Tibial nerve (tissue), 4 donors: ENCODE measurements around the gene HOMER3.

ENCODE experiments used
- CTCF ChIP-seq, 5 experiments: fragments of 200-600 bp in 3 of 5; fragments of 450-650 bp in 2 of 5; sonication (generic) in 3 of 5; IDR thresholded peaks; one replicate each; pipeline ENCODE4 v1.5.1; 2016 to 2019; ENCODE audit warnings: antibody characterized with exemption in 5 of 5, mild to moderate bottlenecking in 3 of 5, moderate library complexity in 2 of 5
- EP300 ChIP-seq, 2 donors: sonication (generic); formaldehyde crosslinking; IDR thresholded peaks; one replicate each; pipeline ENCODE4 v1.6.1; 2017; ENCODE audit warnings: antibody characterized with exemption in 2 of 2, mild to moderate bottlenecking in 1 of 2
- POLR2A ChIP-seq, 2 donors: fragments of 450-650 bp; IDR thresholded peaks; one replicate each; pipeline ENCODE4 v1.6.1; 2017; ENCODE audit warnings: antibody characterized with exemption in 2 of 2, mild to moderate bottlenecking in 2 of 2, moderate library complexity in 2 of 2

- TF ChIP-seq CTCF (IDR thresholded peaks at IDR 0.05) (no peak), EP300 (IDR thresholded peaks at IDR 0.05) (no peak), POLR2A (IDR thresholded peaks at IDR 0.05) (no peak)
Observed at GRCh38 chr19:18960370-18960769, 19.4 kb upstream of the HOMER3 start.
